HEK293T (cell line): ENCODE data around the gene IL1B.

Experiments
- CTCF ChIA-PET: fragments of 350-600 bp; formaldehyde crosslinking; extraction: SDS; loops from one replicate; lab custom pipeline; 2021; ENCODE audit warnings: antibody characterized with exemption, inconsistent platforms; lab: Yijun Ruan, JAX
- POLR2A ChIA-PET: fragments of 350-600 bp; formaldehyde crosslinking; extraction: SDS; loops from one replicate; lab custom pipeline; 2020; ENCODE audit warnings: antibody characterized with exemption, inconsistent platforms; lab: Yijun Ruan, JAX
- DNase-seq: peaks from one replicate; pipeline ENCODE4 v3.0.0; 2012; ENCODE audit warnings: mixed read lengths; ENCODE audit errors: extremely low spot score
- ARNT ChIP-seq: fragments of 450-650 bp; IDR thresholded peaks from 2 replicates; pipeline ENCODE4 v1.6.1; 2017; ENCODE audit warnings: mild to moderate bottlenecking
- BHLHE40 ChIP-seq: fragments of 450-650 bp; IDR thresholded peaks from 2 replicates; pipeline ENCODE4 v1.6.1; 2016; ENCODE audit warnings: mild to moderate bottlenecking, moderate library complexity, borderline replicate concordance
- CTBP1 ChIP-seq: fragments of 450-650 bp; IDR thresholded peaks from 2 replicates; pipeline ENCODE4 v1.6.1; 2016; ENCODE audit warnings: borderline replicate concordance
- ELF4 ChIP-seq: fragments of 450-650 bp; IDR thresholded peaks from 2 replicates; pipeline ENCODE4 v1.6.1; 2017; ENCODE audit warnings: antibody characterized with exemption
- FOXA1 ChIP-seq: fragments of 450-650 bp; IDR thresholded peaks from 2 replicates; pipeline ENCODE4 v1.6.1; 2016; ENCODE audit warnings: mild to moderate bottlenecking
- FOXK2 ChIP-seq: fragments of 450-650 bp; IDR thresholded peaks from 2 replicates; pipeline ENCODE4 v1.6.1; 2016; ENCODE audit warnings: mild to moderate bottlenecking
- FOXM1 ChIP-seq: fragments of 450-650 bp; IDR thresholded peaks from 2 replicates; pipeline ENCODE4 v1.6.1; 2017; ENCODE audit warnings: mild to moderate bottlenecking, borderline replicate concordance
- HDGF ChIP-seq: fragments of 450-650 bp; IDR thresholded peaks from 2 replicates; pipeline ENCODE4 v1.6.1; 2017; ENCODE audit warnings: antibody characterized with exemption, borderline replicate concordance
- L3MBTL2 ChIP-seq: fragments of 450-650 bp; conservative IDR thresholded peaks from 2 replicates; pipeline ENCODE4 v1.6.1; 2016; ENCODE audit warnings: mild to moderate bottlenecking
- LEF1 ChIP-seq: fragments of 450-650 bp; IDR thresholded peaks from 2 replicates; pipeline ENCODE4 v1.6.1; 2017; ENCODE audit warnings: mild to moderate bottlenecking, borderline replicate concordance
- NFRKB ChIP-seq: fragments of 450-650 bp; IDR thresholded peaks from 2 replicates; pipeline ENCODE4 v1.6.1; 2016; ENCODE audit warnings: mild to moderate bottlenecking, moderate library complexity
- SP1 ChIP-seq: fragments of 450-650 bp; IDR thresholded peaks from 2 replicates; pipeline ENCODE4 v1.6.1; 2017
- SUZ12 ChIP-seq: fragments of 450-650 bp; IDR thresholded peaks from 2 replicates; pipeline ENCODE4 v1.6.1; 2016; ENCODE audit warnings: mild to moderate bottlenecking
- TARDBP ChIP-seq: fragments of 450-650 bp; IDR thresholded peaks from 2 replicates; pipeline ENCODE4 v1.6.1; 2016
- ZNF384 ChIP-seq: fragments of 450-650 bp; IDR thresholded peaks from 2 replicates; pipeline ENCODE4 v1.6.1; 2016
- TF ChIP-seq, protein P1 (sequence below): fragments of 450-650 bp; IDR thresholded peaks from 2 replicates; pipeline ENCODE4 v1.6.1; 2016

The IL1B gene

DNA sequence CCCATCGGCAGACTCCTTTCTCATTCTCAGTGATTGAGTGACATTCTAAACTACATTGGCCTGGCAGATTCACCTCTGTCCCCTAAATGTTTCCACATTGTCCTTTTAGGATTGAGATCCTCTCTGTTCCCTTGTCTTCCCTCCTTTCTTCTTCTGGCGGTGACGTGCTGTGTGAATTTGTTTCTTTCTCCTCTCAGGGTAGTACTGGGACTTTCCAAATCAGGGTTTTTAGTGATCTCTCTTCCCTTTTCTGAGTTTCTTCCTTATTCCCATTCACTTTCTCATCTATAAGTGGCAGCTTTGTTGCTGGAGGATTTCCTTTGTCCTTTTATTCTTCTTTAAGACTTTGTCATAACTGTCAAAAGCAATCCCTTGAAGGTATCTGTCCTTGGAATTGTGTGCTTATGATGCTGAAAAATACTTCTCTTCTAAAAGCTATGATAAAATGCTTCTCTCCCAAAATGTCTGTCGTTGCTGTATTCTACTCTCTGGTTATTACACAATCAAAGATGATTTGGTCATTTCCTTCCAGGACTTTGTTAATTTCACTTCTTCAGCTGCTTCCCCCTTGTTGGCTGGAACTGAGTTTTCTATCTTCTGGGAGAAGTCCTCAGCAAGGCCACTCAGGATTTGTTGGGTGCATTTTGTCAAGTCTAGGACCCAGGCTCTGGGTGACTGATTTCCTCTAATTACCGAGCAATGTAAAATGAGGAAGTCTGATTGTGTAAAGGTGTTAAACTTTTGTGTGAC is 4.9 kb upstream of the IL1B start:
- CTCF ChIA-PET = no interaction called here
- POLR2A ChIA-PET = no interaction called here
- no peak for DNase-seq
- TF ChIP-seq ELF4 = no peak
- TF ChIP-seq FOXA1 = no peak
- TF ChIP-seq HDGF = no peak
- no peak for TF ChIP-seq BHLHE40
- TF ChIP-seq LEF1 = no peak
- no peak for TF ChIP-seq TARDBP
- TF ChIP-seq ARNT = no peak
- TF ChIP-seq, protein P1, sequence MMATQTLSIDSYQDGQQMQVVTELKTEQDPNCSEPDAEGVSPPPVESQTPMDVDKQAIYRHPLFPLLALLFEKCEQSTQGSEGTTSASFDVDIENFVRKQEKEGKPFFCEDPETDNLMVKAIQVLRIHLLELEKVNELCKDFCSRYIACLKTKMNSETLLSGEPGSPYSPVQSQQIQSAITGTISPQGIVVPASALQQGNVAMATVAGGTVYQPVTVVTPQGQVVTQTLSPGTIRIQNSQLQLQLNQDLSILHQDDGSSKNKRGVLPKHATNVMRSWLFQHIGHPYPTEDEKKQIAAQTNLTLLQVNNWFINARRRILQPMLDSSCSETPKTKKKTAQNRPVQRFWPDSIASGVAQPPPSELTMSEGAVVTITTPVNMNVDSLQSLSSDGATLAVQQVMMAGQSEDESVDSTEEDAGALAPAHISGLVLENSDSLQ = no peak
- TF ChIP-seq SUZ12 = no peak
- TF ChIP-seq FOXM1 = no peak
- no peak for TF ChIP-seq L3MBTL2
- TF ChIP-seq NFRKB = no peak

DNA sequence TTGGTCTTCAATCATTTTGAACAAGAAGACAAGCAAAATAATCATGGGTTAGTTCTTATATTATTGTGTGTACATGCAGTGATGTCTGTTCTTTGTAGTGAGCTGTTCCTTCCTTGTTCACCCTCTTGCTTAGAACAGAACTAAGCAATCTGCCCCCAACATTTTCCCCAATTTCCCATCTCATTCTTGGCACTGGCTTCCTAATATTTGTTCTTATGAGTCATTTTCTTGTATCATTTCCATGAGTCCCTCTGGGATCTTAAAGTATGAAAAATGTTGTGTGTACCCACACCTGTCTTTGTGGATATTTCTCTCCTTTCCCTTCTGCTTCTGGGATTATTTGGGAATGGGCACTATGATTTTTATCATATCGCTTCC is 3.5 kb upstream of the IL1B start:
- CTCF ChIA-PET = no interaction called here
- DNase-seq = no peak
- POLR2A ChIA-PET = no interaction called here
- no peak for TF ChIP-seq TARDBP
- TF ChIP-seq FOXM1 = no peak
- TF ChIP-seq ELF4 = no peak
- TF ChIP-seq ZNF384 = no peak

DNA sequence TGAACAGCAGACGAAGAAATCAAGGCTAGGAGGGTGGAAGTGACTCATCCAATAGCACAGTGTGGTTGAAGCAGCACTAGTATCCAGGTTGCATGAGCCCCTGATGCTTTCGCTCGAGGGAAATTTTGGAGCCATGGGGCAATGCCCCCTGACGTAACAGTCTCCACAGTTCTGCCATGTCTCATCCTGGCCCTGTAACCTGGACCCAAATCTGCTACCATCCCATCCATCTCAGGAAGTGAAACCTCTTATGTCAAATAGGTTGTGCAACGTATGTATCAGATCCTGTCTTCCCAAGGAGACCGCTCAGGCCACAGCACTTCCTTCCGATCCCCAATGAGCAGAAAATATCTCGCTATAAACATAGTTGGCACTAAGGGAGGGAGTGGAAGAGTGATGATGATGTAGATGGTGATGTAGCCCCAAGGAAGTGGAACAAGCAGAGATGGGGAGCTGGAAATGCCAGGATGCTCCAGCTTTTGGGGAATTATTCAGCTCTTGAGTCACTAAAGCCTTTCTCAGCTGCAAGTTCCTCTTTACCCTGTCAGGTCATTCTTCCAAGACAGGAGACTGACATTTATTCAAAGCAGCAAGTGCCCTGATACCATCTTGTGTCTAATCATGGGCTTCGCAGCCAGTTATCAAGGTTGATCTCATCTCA is 3.0 kb upstream of the IL1B start:
- TF ChIP-seq L3MBTL2 (no peak), ZNF384 (no peak), HDGF (no peak), FOXK2 (no peak), ELF4 (no peak), SP1 (no peak), CTBP1 (no peak), BHLHE40 (no peak), FOXM1 (no peak), LEF1 (no peak)
- TF ChIP-seq, protein P1 = no peak
- ChIA-PET CTCF (interaction anchor here (1.2 kb wide), 1 partner anchor 45 kb away, joined by 3 read pairs; no protein-coding TSS in a partner anchor), POLR2A (no interaction called here)
- no peak for DNase-seq

DNA sequence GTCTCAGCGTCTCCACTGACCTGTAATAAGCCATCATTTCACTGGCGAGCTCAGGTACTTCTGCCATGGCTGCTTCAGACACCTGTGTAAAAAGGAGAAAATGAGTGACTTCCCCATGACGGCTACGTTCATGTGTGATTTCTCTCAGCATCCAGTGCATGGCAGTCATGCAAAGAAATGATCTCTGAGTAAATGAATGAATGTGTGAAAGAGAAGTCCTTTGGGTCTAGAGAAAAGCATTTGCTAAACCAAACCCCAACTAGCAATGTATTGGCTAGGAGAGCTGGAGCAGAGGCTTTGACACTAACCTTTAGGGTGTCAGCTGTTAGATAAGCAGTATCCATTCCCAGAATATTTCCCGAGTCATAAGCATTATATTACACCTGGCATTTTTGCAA is 417 bp downstream of the IL1B start:
- POLR2A ChIA-PET = no interaction called here
- TF ChIP-seq LEF1 (no peak), TARDBP (no peak), BHLHE40 (no peak), ARNT (no peak), SP1 (no peak), HDGF (no peak), SUZ12 (no peak), FOXK2 (no peak), L3MBTL2 (no peak)
- TF ChIP-seq, protein P1 = no peak
- CTCF ChIA-PET = interaction anchor here (0.6 kb wide), 1 partner anchor 17 kb away, joined by 3 read pairs; no protein-coding TSS in a partner anchor
- no peak for DNase-seq

GRCh38 chr2:112835536-112836162 is 930 bp downstream of the IL1B start:
- CTCF ChIA-PET = interaction anchor here (0.6 kb wide), 1 partner anchor 16 kb away, joined by 3 read pairs; no protein-coding TSS in a partner anchor
- no peak for DNase-seq
- POLR2A ChIA-PET = no interaction called here
- TF ChIP-seq ARNT = no peak
- TF ChIP-seq CTBP1 = no peak
- TF ChIP-seq L3MBTL2 = no peak
- no peak for TF ChIP-seq SUZ12
- TF ChIP-seq FOXA1 = no peak
- no peak for TF ChIP-seq LEF1
- no peak for TF ChIP-seq HDGF
- TF ChIP-seq TARDBP = no peak
- TF ChIP-seq ELF4 = no peak
- TF ChIP-seq FOXM1 = no peak
- TF ChIP-seq BHLHE40 = no peak
- TF ChIP-seq NFRKB = no peak
- no peak for TF ChIP-seq FOXK2
- TF ChIP-seq, protein P1 = no peak
